ENCODE results near the gene CALD1. TPM values are rescaled to one million over a fixed set of nuclear protein-coding genes. Genes with fewer than 3 reads are reported as not detected.

CALD1 gene
- total and polyA plus RNA-seq, 11 donors = 89.6 to 186 (median 125) TPM

DNA sequence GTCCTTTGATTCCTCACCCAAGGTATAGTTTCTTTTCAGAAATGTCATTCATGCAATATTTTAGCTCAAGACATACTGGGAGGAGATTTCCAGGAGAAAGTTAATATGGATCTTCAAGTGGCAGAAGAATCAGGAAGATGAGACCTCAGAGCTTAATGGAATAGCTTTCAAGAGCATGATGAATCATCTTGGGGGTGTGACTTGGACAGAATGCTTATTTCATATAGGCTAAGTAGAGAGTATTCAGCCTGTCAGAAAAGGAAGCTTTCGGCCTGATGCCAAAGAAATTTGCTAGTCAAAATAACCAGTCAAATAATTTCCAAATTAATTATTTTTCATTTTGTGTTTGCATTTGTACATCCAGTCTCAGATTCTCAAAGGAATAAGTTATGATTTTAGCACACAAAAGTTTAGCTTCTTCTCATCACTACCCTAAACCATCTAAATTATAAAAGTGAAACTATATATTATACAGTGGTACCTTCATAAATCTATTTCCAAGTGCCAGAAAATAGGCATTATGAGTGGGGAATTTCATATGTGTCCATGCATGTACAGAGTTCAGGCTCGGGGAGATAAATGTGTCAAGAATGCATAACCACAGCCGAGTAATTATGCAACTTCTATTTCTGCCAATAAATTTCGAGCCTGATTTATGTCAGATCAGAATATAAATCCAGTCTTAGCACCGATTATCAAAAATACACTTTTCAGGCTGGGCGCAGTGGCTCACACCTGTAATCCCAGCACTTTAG, 27.3 kb upstream of the CALD1 start:
- H3K27ac ChIP-seq = no peak overlapping the region
- H3K27me3 ChIP-seq = no peaks in the 10 kb centered on the region
- intact Hi-C loops (cut with DNase I) = loop anchor here in 5 of 10 donors (2.0 to 10.0 kb wide), 3 partner anchors 57 to 61 kb away; no protein-coding TSS in a partner anchor
- no peaks in the 10 kb centered on the region for H3K36me3 ChIP-seq
- H3K4me3 ChIP-seq = no peak overlapping the region
- WGBS, 4 donors = 72 to 84% (median 77%) methylated on average over 6 of the region's 6 CpGs
- DNase-seq (no peak), ATAC-seq (no peak)
- TF ChIP-seq CTCF (IDR thresholded peaks at IDR 0.05) = no peak
- TF ChIP-seq POLR2A (IDR thresholded peaks at IDR 0.05) = no peak
- H3K4me1 ChIP-seq = peaks cover 0 to 12% (median 0%) of the 10 kb centered on the region in 12 donors
- H3K9me3 ChIP-seq = no peaks in the 10 kb centered on the region

- DNase-seq (peak in 1 of 5 donors; percentile 36), ATAC-seq (no peak)
- H3K27me3 ChIP-seq = no peaks in the 10 kb centered on the region
- no peak overlapping the region for H3K4me3 ChIP-seq
- TF ChIP-seq CTCF (IDR thresholded peaks at IDR 0.05) (peak; percentile 32 to 73 (median 58)), POLR2A (IDR thresholded peaks at IDR 0.05) (no peak)
- intact Hi-C loops (cut with DNase I) = loop anchor here in 2 of 10 donors (5.0 to 10.0 kb wide), 2 partner anchors 61 to 63 kb away; no protein-coding TSS in a partner anchor
- peaks cover 0 to 9% (median 0%) of the 10 kb centered on the region in 12 donors for H3K4me1 ChIP-seq
- no peaks in the 10 kb centered on the region for H3K9me3 ChIP-seq
- WGBS, 4 donors = 46 to 63% (median 58%) methylated on average over 1 of the region's 1 CpG
- no peak overlapping the region for H3K27ac ChIP-seq
- H3K36me3 ChIP-seq = no peaks in the 10 kb centered on the region
Measured at GRCh38 chr7:134755422-134756022, 23.9 kb upstream of the CALD1 start.

DNA sequence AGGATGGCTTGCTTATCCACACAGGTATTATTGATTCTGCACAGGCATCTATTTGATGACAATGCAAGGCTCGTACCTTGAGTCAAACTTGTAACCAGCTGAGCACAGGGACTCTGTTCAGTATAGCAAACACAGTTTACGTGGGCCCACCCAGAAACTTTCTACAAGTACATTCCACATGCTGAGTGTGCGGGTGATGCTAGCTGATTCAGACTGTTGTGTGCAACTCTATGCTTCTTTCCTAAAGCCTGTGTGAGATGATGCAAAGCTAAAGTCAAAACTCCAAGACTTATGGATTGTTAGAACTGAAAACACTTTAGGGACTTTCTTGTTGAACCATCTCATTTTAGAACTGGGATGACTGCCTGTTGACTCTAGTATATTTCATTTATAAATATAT, 21.5 kb upstream of the CALD1 start:
- intact Hi-C loops (cut with DNase I) = loop anchor here in 2 of 10 donors (5.0 to 10.0 kb wide), 2 partner anchors 63 to 66 kb away; no protein-coding TSS in a partner anchor
- Histone ChIP-seq H3K27me3 (no peaks in the 10 kb centered on the region), H3K27ac (no peak overlapping the region), H3K4me3 (no peak overlapping the region), H3K4me1 (peaks cover 0 to 20% (median 0%) of the 10 kb centered on the region in 12 donors), H3K36me3 (no peaks in the 10 kb centered on the region), H3K9me3 (no peaks in the 10 kb centered on the region)
- no peak for DNase-seq
- no peak for ATAC-seq
- 96 to 98% (median 97%) methylated on average over 3 of the region's 3 CpGs for WGBS, 4 donors
- TF ChIP-seq POLR2A (IDR thresholded peaks at IDR 0.05) (no peak), CTCF (IDR thresholded peaks at IDR 0.05) (no peak)

- Histone ChIP-seq H3K4me3 (no peak overlapping the region), H3K4me1 (peaks cover 0 to 21% (median 0%) of the 10 kb centered on the region in 12 donors), H3K27me3 (no peaks in the 10 kb centered on the region), H3K27ac (no peak overlapping the region), H3K9me3 (no peaks in the 10 kb centered on the region), H3K36me3 (no peaks in the 10 kb centered on the region)
- TF ChIP-seq CTCF (IDR thresholded peaks at IDR 0.05) = no peak
- TF ChIP-seq POLR2A (IDR thresholded peaks at IDR 0.05) = no peak
- 68 to 79% (median 71%) methylated on average over 1 of the region's 1 CpG for WGBS, 4 donors
- ATAC-seq (no peak), DNase-seq (no peak)
- intact Hi-C loops (cut with DNase I) = loop anchor here in 2 of 10 donors (5.0 to 10.0 kb wide), 2 partner anchors 64 to 67 kb away; no protein-coding TSS in a partner anchor
Measured at GRCh38 chr7:134758981-134759380, 20.5 kb upstream of the CALD1 start.
